DMS153 (cell line): Measurements from ENCODE around the gene INPP5D.
"Not testable (repeated sequence)": the region's sequence is repeated elsewhere in the genome, so short reads cannot be mapped to it uniquely, and the experiment has no call there.

ENCODE experiments used
- DNase-seq: peaks from one replicate; lab custom pipeline; 2025; lab: John Stamatoyannopoulos, UW

Gene INPP5D

DNA sequence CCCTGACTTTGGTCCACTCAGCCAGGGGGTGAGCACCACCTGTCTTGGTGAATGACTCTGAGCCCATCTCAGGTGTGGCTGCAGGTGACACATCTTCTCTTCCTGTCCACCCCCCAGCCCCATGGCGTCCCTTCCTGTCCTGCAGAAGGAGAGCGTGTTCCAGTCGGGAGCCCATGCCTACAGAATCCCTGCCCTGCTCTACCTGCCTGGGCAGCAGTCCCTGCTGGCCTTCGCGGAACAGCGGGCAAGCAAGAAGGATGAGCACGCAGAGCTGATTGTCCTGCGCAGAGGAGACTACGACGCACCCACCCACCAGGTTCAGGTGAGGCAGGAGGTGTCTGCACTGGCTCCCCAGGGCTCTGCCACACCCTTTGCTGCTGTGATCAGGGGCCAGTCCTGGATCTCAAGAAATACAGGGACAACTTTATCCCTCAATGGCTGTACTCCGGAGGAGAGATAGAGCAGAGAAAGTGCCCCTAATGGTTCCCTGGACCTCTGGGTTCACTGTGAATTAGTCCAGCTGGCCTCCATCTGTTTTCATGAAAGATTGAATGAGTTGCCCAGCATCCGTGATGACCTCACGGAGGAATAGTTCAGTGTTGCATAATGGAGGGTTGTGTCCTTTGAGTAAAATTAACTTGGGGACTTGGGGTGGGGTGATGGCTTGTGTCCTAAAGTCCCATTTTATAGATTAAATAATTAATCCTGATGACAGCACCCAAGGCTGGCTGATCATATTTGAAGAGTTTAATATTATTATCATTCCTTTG lies 27.4 kb upstream of the INPP5D start, which contains the start of gene NEU2:
Gene NEU2, plus strand, starts transcription at position 122 of the 770 bp plus-strand sequence. Its CDS starts 0 bp downstream, at position 122.
- DNase-seq: no peak

DNA sequence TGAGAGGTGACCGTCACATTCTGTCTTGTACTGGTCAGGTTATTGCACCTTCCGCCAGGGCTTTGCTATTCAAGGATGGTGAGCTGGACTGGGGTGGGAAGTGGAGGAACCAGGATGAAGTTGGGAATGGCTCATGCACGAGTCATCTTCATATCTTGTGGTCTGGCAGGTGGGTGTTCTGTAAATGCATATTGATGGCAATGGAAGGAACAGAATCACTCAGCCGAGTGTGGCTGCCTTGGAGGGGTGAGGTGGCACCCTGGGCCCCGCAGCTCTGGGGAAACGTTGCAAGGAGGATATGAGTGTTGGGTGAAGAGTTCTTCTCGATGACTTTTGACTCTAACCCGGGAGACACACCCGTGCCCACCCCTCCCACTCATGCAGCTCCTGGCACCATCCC lies 26.5 kb upstream of the INPP5D start:
- no peak for DNase-seq

DNA sequence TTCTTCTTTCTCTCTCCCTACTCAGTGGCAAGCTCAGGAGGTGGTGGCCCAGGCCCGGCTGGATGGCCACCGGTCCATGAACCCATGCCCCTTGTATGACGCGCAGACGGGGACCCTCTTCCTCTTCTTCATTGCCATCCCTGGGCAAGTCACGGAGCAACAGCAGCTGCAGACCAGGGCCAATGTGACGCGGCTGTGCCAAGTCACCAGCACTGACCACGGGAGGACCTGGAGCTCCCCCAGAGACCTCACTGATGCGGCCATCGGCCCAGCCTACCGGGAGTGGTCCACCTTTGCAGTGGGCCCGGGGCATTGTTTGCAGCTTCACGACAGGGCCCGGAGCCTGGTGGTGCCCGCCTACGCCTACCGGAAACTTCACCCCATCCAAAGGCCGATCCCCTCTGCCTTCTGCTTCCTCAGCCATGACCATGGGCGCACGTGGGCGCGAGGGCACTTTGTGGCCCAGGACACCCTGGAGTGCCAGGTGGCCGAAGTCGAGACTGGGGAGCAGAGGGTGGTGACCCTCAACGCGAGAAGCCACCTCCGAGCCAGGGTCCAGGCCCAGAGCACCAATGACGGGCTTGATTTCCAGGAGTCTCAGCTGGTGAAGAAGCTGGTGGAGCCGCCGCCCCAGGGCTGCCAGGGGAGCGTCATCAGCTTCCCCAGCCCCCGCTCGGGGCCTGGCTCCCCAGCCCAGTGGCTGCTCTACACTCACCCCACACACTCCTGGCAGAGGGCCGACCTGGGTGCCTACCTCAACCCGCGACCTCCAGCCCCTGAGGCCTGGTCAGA lies 25.9 kb upstream of the INPP5D start:
- no peak for DNase-seq

DNA sequence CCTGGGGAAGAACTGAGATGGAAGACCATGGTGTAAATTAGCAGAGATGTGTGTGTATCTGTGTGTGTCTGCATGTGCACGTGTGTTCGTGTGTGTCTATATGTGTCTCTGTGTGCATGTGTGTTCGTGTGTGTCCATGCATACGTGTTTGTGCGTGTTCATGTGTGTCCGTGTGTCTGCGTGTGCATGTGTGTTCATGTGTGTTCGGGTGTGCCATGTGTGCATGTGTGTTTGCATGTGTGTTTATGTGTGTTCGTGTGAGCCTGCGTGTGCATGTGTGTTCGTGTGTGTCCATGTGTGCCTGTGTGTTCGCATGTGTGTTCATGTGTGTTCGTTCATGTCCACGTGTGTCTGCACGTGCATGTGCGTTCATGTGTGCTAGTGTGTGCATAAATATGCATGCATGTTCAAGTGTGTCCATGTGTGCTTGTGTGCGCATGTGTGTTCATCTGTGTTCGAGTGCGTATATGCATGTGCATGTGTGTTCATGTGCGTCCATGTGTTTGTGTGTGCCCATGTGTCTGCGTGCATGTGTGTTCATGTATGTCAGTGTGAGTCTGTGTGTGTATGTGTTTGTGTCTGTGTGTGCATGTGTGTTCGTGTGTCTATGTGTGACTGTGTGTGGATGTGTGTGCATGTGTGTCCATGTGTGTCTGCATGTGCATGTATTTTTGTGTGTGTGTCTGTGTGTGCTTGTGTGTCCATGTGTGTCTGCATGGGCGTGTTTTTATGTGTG lies 24.5 kb upstream of the INPP5D start:
- no peak for DNase-seq

DNA sequence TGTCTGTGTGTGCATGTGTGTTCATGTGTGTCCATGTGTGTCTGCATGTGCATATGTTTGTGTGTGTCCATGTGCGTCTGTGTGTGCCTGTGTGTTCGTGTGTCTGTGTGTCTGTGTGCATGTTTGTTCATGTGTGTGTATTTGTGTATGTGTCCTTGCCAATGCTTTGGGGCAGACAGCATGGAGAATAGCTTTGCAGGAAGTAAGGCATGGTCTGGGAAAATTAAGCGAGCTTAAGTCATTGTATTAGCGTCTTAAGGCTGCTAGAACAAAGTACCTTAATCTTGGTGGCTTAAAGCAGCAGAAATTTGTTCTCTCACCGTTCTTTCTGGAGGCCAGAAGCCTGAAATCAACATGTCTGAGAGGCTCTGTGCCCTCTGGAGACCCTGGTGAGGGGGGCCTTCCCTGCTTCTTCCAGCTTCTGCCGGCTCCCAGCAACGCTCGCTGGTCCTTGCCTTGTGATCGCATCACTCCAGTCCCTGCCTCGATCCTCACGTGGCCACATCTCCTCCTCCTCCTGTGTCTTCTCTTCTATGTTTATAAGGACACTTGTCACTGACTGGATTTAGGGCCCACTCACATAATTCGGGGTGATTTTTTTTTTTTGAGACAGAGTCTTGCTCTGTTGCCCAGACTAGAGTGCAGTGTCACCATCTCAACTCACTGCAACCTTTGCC lies 23.8 kb upstream of the INPP5D start:
- DNase-seq: no peak

DNA sequence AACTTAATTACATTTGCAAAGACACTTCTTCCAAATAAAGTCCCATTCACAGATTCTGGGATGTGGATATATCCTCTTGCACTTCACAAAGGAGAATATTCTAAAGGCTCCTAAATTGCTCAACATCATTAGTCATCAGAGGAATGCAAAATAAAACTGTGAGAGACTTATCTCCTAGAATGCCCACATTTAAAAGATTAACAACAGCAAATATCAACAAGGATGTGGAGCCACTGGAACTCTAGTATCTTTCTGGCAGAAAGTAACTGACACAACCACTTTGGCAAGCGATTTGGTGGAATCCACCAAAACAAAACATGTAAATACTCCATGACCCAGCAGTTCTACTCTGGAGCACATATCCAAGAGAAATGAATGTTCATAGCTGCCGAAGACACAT lies 23.1 kb upstream of the INPP5D start:
- no peak for DNase-seq

DNA sequence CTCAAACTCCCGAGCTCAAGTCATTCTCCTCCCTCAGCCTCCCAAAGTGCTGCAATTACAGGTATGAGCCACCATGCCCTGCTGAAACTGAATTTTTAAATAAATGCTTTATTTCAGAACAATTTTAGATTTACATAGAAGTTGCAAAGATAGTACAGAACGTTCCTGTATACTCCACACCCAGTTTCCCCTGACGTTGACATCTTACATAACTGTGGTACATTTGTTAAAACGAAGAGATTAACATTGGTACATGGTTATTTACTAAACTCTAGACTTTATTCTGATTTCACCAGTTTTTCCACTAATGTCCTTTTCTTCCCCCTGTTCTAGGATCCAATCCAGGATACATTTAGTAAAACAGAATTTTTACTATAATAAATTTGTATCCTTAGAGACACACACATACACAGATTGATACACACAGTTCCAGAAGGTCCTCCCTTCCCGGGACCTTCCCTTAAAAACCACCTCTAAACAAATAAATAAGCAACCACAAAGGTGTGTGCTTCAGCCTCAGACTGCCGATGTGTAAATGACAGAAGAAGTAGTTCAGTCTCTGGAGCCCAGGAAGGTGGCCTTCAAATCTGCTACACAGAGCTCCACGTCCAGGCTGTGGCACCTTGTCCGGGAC lies 20.8 kb upstream of the INPP5D start:
- no peak for DNase-seq

DNA sequence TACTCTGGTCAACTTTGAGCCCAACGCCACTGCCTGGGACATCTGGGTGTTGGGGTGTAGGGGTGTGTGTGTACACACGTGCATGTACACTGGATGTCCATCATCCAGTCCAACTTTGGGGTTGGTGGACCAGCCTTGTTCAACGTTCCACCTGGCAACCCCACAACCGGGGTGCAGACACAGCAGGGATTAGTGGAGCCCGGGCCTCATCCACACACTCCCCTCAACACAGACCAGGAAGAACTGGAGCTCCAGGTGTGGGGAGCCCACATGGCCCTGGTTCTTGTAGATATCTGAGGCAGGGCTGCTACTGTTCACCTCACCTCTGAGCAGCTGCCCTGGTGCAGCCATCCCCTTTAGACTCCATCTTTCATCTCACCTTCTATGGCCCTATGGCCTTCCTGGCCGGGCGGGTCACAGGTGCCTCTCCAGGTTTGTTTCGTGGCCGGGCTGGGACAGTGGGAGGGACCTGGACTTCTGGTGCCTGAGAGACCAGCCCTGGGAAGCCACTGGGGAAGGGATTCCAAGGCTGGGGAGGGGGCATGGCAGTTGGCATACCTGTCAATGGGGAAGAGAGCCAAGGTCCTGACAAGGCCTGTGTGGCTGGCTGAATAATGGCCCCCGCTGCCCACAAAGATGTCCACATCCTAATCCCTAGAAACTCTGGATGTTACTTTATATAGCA lies 20.2 kb upstream of the INPP5D start:
- no peak for DNase-seq

DNA sequence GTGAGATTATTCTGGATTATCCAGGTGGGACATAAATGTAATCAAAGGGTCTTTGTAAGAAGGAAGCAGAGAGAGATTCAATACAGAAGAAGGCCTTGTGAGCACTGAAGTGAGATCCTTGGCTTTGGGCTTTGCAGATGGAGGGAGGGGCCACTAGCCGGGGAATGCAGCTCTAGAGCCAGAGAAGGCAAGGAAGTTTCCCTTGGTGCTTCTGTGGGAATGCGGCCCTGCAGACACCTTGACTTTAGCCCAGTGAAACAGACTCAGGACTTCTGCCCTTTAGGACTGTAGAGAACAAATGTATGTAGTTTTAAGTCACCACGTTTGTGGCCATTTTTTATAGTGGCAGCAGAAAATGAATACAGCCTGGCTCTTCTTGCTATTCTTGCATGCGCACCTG lies 19.6 kb upstream of the INPP5D start:
- no peak for DNase-seq

DNA sequence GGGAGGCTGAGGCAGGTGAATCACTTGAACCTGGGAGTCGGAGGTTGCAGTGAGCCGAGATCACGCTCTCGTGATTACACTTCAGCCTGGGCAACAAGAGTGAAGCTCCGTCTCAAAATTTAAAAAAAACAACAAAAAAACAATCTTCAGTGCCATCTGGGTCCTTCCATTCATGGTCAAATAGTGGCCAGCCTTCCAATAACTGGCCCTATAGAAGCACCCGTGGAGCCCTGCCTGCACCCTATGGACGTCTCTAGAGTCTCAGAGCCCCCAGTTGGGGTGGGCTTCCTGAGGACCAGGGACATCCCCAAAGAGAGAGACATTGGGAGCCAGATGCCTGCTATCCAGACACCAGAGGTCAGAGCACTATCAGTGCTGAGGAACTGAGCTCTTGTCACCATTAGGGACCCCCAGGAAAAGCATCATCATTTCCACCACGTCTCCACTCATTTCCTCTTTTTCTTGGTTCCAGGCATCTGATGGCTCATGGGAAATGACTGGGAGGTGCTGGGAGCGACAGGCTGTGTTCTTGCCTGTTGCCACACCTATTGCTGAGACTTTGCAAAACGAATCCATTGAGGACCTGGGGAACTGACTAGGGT lies 18.3 kb upstream of the INPP5D start:
- no peak for DNase-seq

DNA sequence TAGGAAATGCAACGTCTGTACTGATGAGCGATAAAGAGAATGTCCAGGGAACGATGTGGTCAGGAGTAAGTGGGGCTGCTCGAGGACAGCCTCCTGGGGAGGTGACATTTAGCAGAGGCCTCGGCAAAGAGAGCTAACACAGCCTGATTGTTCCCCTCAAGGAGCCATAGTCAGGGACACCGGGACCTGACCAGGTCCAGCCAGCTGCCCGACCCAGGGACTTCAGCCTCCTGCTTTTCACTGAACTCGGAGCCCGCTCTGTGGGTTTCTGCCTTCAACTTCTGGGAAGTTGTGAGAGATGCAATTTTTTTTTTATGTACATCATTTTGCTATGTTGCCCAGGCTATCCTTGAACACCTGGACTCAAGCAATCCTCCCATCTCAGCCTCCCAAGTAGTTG lies 17.6 kb upstream of the INPP5D start:
- no peak for DNase-seq

DNA sequence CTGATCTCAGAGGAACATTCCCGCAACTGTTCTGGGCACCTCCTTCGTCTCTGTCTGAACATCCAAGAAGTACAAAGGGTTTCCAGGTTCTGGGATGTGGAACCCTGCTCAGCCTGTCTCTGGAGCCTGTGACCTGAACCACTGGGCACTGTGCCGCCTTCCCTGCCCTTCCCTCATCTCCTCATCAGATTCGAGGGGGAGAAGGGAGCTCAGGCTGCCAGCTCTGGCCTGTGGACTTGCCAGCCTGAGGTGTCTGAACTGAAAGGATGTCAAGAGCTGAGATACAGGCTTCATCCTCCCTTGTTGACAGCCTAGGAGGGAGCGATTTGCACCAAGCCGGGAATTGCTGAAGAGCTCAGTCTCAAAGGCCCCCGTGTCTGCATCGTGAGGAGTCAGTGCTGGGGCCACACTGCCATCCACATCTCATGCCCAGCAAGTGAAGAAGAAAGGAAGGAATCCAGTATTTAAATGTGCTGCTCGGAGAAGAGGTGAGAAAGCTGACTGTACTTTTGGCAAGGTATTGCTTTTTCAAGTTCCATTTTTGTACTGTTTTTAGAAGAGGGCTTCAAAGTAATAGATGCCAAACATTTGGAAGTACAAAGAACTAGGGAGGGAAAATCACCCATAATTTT lies 15.1 kb upstream of the INPP5D start:
- no peak for DNase-seq

DNA sequence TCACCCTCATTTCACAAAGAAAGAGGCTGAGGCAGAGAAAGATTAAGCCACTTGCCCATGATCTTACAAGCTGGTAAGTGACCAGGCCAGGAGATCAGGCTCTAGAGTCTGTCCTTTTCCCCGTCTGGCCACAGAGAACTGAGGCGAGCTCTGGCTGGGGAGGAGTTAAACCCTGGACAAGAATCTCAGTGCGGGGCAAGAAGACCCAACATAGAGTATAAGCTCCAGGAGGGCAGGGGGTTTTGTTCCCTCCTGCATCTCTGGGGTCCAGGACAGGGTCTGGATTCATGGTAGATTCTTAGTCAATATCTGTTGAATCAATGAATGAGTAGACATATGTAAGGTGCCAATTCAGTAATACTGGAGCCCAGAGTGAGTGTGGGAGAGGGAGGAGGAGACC lies 12.9 kb upstream of the INPP5D start:
- DNase-seq: no peak

DNA sequence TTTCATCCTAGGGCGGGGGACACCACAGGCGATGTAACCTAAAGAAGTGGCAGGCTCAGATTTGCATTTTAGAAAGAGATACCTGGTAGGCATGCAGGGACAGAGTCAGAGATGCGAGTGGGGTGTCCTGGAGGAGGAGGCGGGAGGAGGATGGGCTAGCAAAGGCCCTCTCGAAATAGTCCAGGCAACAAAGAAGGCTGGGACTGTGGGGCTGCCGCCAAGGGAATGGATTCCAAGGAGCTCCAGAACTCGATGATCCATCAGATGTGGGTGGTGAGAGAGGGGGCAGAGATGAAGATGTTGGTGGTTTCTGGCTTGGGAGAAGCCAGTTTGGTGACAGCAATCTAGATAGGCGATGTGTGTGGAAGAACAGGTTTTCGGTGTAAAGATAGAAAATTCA lies 12.5 kb upstream of the INPP5D start:
- DNase-seq: no peak

DNA sequence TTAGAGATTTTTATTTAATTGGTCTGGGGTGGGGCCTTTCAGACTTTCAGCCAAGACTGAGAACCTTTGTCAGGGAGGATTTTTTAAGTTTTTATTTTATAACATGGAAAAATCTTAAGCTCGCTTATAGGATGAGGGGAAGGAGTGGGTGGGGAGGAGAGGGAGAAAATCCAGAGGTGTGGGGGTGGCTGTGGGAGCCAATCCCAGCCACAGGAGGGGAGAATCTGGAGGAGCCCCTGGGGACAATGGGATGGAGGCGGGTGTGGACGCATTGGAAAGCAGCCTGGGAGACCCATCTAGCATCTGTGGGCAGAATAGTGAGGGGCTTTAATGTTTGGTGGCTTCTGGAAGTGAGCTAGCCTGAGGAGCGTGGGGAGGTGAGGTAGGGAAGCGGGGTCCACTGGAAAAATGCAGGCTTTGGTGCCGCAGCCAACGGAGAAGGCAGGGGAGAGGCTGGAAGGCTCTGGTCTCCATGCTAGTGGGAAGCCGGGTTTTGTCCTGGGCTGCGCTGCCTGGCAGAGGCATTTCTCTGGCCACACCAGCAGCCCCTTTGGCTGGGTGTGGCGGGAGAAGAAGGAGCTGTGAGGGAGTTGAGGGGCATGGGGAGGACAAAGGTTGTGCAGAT lies 11.5 kb upstream of the INPP5D start:
- no peak for DNase-seq

DNA sequence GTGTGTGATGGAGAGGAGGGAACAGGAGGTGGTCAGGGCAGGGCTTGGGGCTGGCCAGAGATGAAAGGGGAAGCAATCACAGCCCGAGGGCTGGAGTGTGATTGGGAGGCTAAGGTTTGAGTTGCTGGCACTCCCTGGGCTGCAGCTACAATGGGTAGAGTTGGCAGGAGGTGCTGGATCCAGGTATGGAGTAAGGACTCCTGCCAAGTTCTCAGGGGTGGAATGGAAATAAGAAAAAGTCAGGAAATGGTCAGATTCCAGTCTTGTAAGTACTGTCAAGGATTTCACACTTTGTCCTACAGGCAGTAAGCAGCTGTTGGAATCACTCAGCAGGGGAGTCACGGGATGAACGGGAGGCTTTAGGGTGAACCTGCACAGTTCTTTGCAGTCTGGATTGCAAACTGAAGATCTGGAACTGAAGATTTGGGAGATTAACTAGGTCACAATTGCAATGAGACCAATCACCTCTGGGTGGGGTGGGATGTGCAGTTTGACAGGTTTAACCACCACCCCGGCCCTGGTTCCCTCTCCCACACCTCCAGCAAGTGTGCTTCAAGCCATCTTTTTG lies 10.9 kb upstream of the INPP5D start:
- no peak for DNase-seq

DNA sequence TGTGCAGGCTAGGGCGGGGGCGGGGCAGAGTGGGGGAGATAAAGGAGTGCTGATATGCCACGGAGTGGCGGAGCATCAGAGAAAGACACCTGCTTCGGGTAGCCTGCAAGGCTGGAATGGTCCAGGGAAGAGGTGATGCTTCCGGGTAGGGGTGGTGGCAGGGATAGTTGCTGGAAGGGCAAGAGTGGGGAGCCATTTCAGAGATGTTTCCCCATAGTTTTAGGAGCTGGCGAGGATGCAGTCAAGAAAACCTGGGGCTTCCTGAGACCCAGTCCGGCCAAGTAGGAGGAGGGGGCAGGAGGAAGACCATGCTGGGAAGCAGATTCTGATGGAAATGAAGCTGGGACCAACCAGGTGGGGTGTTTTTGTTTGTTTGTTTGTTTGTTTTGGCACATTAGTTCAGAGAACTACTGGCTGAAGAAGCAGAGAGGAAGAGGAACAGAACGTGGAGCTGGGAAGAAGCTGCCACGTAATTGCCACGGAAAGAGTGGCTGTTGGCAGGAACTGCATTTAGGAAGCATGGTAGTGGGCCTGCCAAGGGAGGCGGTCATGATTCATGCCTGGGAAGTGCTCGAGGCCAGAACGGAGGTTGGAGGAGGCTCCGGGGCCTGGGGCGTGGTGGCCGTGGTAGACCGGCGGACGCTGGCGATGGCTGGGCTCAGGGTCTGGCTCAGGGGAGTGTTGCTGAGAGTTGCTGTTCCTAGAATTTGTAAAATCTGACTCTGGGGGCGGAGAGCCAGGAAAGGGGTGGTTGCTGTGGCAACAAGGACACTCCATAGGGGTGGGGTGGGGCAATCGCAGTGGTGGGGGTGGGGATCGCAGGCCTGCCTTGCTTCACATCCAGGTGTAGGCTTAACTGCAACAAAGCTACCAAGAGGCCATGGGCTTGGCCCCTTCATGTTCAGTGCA lies 8.6 kb upstream of the INPP5D start:
- no peak for DNase-seq

DNA sequence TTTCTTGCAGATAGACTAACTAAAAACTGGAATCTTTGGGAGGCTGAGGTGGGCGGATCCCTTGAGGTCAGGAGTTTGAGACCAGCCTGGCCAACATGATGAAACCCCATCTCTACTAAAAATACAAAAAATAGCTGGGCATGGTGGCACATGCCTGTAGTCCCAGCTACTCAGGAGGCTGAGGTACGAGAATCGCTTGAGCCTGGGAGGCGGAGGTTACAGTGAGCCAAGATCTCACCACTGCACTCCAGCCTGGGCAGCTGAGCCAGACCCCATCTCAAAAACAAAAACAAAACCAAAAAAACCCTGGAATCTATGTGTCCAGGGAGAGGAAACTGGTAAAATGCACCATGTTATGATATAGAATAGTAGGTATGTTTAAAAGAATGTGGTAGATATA lies 7.6 kb upstream of the INPP5D start:
- DNase-seq: not testable (repeated sequence)
